ENCODE data around the gene CEBPA.

- TF ChIP-seq CTCF (IDR thresholded peaks at IDR 0.05; ENCODE audit: insufficient read depth, low read length), result no peak
- no peak for TF ChIP-seq POLR2AphosphoS5 (IDR thresholded peaks at IDR 0.05; ENCODE audit: low read depth)
- no peak for TF ChIP-seq REST (IDR thresholded peaks at IDR 0.05; ENCODE audit: insufficient replicate concordance, low read depth)
Observed at GRCh38 chr19:33275559-33275932, 26.8 kb downstream of the CEBPA start.

Data from HL-60 (cell line).